HG03432 (cell line): ENCODE measurements around the gene SLC38A3.
"Not testable (repeated sequence)": the region's sequence is repeated elsewhere in the genome, so short reads cannot be mapped to it uniquely, and the experiment has no call there.

Source experiments
- ATAC-seq: cut with Tn5 transposase; IDR thresholded peaks from one replicate; pipeline ENCODE4 v1.9.1; 2021; ENCODE audit warnings: mild to moderate bottlenecking, moderate library complexity; ENCODE audit not compliant: unreplicated experiment

SLC38A3 gene

GRCh38 chr3:50210176-50210509 is 5.1 kb downstream of the SLC38A3 start:
- ATAC-seq, result no peak

GRCh38 chr3:50210510-50211367 is 5.7 kb downstream of the SLC38A3 start:
- ATAC-seq, result no peak

- not testable (repeated sequence) for ATAC-seq
Measured at GRCh38 chr3:50211368-50211717, 6.3 kb downstream of the SLC38A3 start.

GRCh38 chr3:50211930-50212329 is 6.9 kb downstream of the SLC38A3 start:
- ATAC-seq, result no peak

GRCh38 chr3:50212502-50212901 is 7.4 kb downstream of the SLC38A3 start:
- no peak for ATAC-seq

GRCh38 chr3:50212971-50213370 is 7.9 kb downstream of the SLC38A3 start:
- no peak for ATAC-seq

- no peak for ATAC-seq
Measured at GRCh38 chr3:50213373-50213772, 8.3 kb downstream of the SLC38A3 start.

- no peak for ATAC-seq
Measured at GRCh38 chr3:50214824-50215223, 9.8 kb downstream of the SLC38A3 start.

- no peak for ATAC-seq
Measured at GRCh38 chr3:50215529-50215928, 10.5 kb downstream of the SLC38A3 start.

DNA sequence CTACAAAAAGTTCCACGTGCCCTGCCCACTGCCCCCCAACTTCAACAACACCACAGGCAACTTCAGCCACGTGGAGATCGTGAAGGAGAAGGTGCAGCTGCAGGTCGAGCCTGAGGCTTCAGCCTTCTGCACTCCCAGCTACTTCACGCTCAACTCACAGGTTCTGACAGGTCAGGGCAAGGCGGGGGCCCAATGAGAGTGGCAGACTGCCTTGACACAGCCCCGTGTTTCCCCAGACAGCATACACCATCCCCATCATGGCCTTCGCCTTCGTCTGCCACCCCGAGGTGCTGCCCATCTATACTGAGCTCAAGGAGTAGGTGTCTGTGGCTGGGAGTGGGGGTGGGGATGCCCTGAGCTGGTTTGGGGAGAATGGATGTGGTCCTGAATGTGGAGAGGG is 12.6 kb downstream of the SLC38A3 start:
- ATAC-seq, result no peak

- ATAC-seq, result no peak
Measured at GRCh38 chr3:50218448-50218847, 13.4 kb downstream of the SLC38A3 start.

DNA sequence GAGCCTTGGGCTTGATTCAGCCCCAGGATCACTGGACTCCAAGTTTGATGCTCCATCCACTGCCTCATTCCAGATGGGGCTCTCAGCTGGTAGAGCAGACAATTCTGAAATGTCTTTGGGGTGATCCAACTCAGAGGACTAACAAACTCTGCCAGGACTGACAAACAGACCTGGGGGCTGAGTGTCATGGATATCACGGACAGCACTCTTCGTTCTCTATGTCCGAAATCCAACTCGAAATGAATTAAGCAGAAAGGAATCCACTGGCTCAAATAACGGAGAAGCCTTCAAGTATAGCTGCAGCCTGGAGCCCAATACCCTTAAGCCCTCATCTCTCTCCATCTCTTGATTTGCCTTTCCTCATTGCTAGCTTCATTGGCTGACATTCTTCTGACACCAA is 14.2 kb downstream of the SLC38A3 start:
- ATAC-seq, result no peak

GRCh38 chr3:50220109-50220508 is 15.0 kb downstream of the SLC38A3 start:
- ATAC-seq, result no peak

- no peak for ATAC-seq
Measured at GRCh38 chr3:50221051-50221410, 16.0 kb downstream of the SLC38A3 start.

DNA sequence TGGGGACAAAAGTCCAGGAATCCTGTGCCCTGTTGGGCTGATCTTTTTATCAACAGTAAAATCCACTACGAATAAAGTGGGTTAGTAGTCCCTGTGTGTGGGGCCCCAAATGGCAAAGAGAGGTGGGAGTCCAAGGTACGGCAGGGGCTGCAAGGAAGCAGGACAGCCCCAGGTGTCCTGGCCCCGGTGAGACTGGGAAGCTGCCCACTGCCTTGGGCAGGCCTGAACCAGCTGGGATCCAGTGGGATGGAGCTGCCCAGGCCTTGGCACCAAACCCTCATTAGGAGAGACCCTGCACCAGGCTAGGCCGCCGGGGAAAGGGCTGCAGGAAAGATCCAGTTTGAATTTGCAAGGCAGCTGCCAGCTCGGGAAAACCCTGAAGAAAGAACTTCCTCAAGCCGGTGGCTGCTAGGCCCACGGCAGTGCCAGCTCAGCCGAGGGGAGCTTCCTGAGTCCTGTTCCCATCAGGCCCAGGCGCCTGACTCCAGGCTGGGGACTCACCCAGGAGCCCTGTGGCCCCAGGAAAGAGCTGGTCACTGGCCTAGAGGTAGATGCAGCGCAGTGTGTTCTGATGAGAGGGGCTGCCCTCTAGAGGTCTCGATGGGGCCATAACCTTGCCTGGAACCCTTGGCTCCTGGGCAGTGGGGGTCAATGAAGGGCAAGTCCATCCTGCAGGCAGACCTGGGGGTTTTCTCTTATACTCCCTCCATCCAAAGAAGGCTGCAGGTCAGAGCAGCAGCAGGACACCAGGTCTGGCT is 16.5 kb downstream of the SLC38A3 start:
- ATAC-seq, result no peak

DNA sequence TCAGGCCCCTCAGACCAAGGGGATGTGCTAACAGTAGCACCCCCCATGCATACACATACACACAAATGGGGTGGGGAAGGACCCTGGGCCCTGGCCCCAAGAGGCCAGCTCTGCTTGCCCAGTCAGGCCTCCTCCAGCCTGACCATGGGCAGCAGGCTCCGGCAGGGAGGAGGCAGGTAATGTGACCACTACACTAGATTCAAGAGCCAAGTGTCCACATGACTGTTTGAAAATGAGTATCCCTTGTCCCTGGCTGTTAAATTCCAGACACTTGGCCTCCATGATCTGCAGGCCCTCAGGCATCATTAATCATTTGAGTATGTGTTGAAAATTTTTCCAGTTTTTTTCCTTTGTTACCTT is 17.1 kb downstream of the SLC38A3 start:
- ATAC-seq, result no peak

DNA sequence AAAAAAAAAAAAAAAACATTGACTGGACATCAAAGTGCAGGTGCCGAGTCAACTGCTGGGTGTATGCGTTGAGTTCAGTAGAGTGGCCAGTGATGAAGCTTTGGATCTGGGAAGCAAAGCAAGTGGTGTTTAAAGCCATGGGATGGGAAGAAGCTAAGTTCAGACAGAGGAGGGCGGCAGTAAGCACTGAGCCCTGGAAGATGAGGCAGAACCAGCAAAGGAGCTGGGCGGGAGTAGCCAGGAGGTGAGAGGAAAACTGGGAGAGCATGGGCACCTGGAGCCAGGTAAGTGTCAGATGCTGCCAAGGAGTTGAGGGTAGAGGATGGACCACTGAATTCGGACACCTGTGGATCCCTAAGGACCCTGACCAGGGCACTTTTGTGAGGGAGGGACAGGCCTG is 19.6 kb downstream of the SLC38A3 start:
- ATAC-seq, result no peak

DNA sequence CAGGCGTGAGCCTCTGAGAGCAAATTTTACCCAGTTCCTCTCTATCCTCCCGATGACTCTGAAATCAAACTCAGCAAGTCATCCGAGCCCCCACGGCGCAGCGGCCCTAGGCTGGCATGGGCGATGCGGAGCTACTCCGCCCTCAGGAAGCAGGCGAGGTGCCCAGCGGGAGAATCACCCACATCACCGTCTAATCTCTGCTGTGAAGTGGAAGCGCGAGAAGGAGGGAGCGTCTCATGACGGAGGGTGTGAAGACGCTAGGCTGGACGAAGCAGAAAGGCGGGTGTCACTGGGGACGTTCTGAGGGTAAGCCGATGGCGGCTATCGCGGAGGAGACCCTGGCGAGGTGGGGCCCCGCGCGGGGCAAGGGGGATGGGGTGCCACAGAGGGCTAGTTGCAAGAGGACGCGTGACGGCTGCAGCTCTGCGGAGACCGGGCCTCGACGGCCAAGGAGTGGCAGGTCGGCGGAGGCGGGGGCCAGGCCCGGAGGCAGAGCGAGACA is 21.9 kb downstream of the SLC38A3 start:
- ATAC-seq, result peak; percentile 17

DNA sequence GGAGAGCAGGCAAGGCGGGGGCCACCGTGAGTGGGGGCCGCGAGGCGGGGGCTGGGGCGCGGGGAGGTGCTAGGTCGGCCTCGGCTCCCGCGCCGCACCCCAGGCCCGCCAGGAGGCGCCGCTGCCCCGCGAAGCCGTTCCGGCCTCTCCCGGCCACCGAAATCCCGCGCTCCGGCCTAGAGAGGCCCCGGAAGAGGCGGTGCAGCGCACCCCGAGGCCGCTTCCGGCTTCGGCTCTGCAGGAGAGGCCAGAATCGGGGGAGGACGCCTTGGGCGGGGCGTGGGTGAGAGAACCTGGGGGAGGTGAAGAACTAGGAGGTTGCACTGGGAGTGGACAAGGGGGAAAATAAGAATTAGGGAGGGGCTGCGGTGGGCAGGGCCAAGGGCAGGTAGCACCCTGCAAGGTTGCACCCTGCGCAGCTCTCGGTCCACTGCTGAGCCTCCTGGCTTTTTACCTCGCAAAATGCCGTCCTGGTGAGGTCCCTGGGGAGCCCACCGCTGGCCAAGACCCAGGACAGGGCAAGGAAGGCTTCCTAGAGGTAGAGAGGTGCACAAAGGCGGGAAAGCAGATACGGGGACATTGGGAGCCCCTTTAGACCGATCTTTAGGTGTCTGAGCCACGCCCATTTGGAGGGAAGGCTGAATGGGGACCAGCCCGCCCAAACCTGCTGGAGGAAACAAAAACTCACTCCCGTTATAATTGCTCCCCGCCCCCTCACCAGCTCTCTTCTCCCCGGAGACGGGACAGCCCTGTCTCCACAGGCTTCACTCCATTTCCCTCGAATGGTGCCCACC is 22.5 kb downstream of the SLC38A3 start:
- ATAC-seq, result peak; percentile 83

DNA sequence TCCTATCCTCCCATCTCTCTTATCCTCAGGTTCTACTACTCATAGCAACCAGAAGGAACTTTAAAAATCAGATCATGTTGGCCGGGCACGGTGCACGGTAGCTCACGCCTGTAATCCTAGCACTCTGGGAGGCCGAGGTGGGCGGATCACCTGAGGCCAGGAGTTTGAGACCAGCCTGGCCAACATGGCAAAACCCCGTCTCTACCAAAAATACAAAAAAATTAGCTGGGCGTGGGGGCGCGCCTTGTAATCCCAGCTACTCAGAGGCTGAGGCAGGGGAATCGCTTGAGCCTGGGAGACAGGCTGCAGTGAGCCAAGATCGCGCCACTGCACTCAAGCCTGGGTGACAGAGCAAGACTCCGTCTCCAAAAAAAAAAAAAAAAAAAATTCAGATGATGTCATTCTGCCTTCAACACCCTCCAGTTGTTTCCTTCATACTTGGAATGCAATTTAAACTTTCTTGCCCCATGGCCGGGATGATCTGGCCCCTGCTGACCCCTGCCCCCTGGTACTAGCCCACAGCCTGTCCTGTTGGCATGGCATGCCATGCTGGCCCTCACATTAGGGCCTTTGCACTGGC is 23.2 kb downstream of the SLC38A3 start:
- not testable (repeated sequence) for ATAC-seq

GRCh38 chr3:50229490-50229889 is 24.4 kb downstream of the SLC38A3 start:
- no peak for ATAC-seq
